K562 (cell line): Measurements from ENCODE around the gene SIGLEC5. TPM values are rescaled to one million over a fixed set of nuclear protein-coding genes. Genes with fewer than 3 reads are reported as not detected.

Experiments used
- CTBP1 ChIP-seq: fragments of 450-650 bp; IDR thresholded peaks from 2 replicates; pipeline ENCODE4 v1.6.1; 2016; ENCODE audit warnings: borderline replicate concordance
- ELF1 ChIP-seq: fragments of 200-800 bp; sonication (Bioruptor generic); IDR thresholded peaks from 2 replicates; pipeline ENCODE4 v1.6.1; 2016; ENCODE audit warnings: missing genetic modification characterization, missing compliant biosample characterization
- NCOA1 ChIP-seq: fragments of 450-650 bp; IDR thresholded peaks from 2 replicates; pipeline ENCODE4 v1.6.1; 2016; ENCODE audit warnings: low read depth
- PBX2 ChIP-seq, 2 experiments: IDR thresholded peaks in 1 of 2; conservative IDR thresholded peaks in 1 of 2; 2 replicates each; pipeline ENCODE4 v1.6.1; 2016; ENCODE audit warnings: low read depth in 2 of 2, mild to moderate bottlenecking in 1 of 2, missing compliant biosample characterization in 1 of 2, missing genetic modification characterization in 1 of 2, moderate library complexity in 1 of 2
- PHF8 ChIP-seq: fragments of 200-600 bp; sonication (generic); IDR thresholded peaks from 2 replicates; pipeline ENCODE4 v1.6.1; 2012; ENCODE audit warnings: mixed run types, mild to moderate bottlenecking, inconsistent platforms, low read length, moderate library complexity, borderline replicate concordance
- RBFOX2 ChIP-seq: fragments of 200-400 bp; formaldehyde crosslinking; IDR thresholded peaks from 2 replicates; pipeline ENCODE4 v1.6.1; 2017; ENCODE audit warnings: low read depth, mild to moderate bottlenecking, low read length, moderate library complexity
- SETDB1 ChIP-seq: IDR thresholded peaks from one replicate; pipeline ENCODE4 v1.6.1; 2012; ENCODE audit warnings: low read length, control low read depth, inconsistent platforms
- ZNF407 ChIP-seq: fragments of 450-650 bp; IDR thresholded peaks from 2 replicates; pipeline ENCODE4 v1.6.1; 2016; ENCODE audit warnings: low read depth
- ZNF41 ChIP-seq: fragments of 250-450 bp; sonication (Bioruptor Pico); conservative IDR thresholded peaks from 2 replicates; pipeline ENCODE4 v1.4.0; 2020; ENCODE audit warnings: mild to moderate bottlenecking
- polyA plus RNA-seq, 8 experiments: library from polyadenylated mRNA; depleted of rRNA in 4 of 8; stranded (reverse) in 5 of 8; unstranded in 3 of 8; fragments of >200 nt; fragmentation: Nextera tagmentation in 2 of 8; fragmentation: Illumina TruSeq in 1 of 8; extraction: Ambion mirVana in 2 of 8; extraction: Trizol in 1 of 8; gene quantifications; 2 replicates each; pipeline versions ENCODE4 v1.2.1 to v1.2.3, GENCODE V29; 2011 to 2014; ENCODE audit warnings: inconsistent platforms in 1 of 8, missing spikeins in 1 of 8
- total RNA-seq, 7 experiments: library from RNA; depleted of rRNA in 6 of 7; stranded (reverse); fragments of >200 nt in 6 of 7; fragmentation: Illumina TruSeq in 2 of 7; extraction: Trizol in 2 of 7; gene quantifications; 2 replicates each; pipeline versions ENCODE4 v1.2.1 to v1.2.3, GENCODE V29; 2011 to 2021; ENCODE audit warnings: low replicate concordance in 1 of 7
- TF ChIP-seq, protein P1 (sequence below): sonication (generic); formaldehyde crosslinking; IDR thresholded peaks from 2 replicates; pipeline ENCODE4 v1.8.1; 2023; ENCODE audit warnings: missing genetic modification reagents, mild to moderate bottlenecking, borderline replicate concordance

The SIGLEC5 gene
- total and polyA plus RNA-seq, 9 of the 15 experiments (the other 6 are each of a cell fraction or from before 2014, with no cell fraction given), result 0.14 TPM; not detected in 8

DNA sequence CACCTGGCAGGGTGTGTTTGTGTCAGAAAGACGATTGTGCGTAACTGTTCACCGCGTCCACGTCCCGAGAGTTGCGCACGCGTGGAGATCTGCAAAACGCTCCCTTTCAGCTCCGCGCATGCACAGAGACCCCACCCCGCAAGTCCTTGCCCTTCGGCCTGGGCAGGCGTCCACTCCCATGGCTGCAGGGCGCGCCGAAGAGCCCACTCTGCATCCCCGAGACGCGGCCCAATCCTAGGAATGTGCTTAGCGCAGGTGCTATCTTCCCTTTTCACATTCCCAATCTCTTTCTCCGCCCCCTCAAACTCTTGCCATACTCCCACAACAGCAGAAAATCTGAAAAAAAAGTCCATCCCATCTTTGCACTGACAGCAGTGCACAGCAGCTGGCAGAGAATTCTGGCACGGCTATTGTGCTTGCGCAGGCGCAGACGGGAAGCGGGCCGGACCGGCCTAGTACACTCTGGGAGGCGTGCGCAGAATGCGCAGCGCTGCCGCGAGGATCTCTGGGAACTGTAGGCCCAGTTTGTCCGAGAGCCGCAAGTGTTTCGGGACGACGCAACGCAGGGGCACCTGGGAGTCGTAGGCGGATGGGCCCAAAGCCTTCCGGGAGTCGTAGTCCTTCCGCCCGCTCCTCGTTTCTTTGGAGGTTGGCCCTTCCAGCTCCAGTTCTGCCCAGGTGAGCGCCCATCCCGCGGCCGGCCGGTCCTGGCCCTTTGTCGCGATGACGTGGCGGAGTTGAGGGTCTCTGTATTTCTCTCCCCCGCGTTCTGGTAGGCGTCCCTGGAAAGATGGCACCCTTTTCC, 36.0 kb downstream of the SIGLEC5 start (continued):
- TF ChIP-seq, protein P1, sequence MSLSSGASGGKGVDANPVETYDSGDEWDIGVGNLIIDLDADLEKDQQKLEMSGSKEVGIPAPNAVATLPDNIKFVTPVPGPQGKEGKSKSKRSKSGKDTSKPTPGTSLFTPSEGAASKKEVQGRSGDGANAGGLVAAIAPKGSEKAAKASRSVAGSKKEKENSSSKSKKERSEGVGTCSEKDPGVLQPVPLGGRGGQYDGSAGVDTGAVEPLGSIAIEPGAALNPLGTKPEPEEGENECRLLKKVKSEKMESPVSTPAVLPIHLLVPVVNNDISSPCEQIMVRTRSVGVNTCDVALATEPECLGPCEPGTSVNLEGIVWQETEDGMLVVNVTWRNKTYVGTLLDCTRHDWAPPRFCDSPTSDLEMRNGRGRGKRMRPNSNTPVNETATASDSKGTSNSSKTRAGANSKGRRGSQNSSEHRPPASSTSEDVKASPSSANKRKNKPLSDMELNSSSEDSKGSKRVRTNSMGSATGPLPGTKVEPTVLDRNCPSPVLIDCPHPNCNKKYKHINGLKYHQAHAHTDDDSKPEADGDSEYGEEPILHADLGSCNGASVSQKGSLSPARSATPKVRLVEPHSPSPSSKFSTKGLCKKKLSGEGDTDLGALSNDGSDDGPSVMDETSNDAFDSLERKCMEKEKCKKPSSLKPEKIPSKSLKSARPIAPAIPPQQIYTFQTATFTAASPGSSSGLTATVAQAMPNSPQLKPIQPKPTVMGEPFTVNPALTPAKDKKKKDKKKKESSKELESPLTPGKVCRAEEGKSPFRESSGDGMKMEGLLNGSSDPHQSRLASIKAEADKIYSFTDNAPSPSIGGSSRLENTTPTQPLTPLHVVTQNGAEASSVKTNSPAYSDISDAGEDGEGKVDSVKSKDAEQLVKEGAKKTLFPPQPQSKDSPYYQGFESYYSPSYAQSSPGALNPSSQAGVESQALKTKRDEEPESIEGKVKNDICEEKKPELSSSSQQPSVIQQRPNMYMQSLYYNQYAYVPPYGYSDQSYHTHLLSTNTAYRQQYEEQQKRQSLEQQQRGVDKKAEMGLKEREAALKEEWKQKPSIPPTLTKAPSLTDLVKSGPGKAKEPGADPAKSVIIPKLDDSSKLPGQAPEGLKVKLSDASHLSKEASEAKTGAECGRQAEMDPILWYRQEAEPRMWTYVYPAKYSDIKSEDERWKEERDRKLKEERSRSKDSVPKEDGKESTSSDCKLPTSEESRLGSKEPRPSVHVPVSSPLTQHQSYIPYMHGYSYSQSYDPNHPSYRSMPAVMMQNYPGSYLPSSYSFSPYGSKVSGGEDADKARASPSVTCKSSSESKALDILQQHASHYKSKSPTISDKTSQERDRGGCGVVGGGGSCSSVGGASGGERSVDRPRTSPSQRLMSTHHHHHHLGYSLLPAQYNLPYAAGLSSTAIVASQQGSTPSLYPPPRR (CRISPR knock-in tag), result no peak
- TF ChIP-seq NCOA1 (no peak), ZNF41 (CRISPR knock-in tag) (no peak), CTBP1 (peak; percentile 53), SETDB1 (no peak), PHF8 (peak; percentile 41; the same call in 1 of the 2 replicates), ELF1 (peak; percentile 51; the same call in 1 of the 2 replicates), ZNF407 (no peak), PBX2 (CRISPR knock-in tag; IDR thresholded peaks at IDR 0.05; ENCODE audit: low read depth) (no peak), PBX2 (tag; conservative IDR thresholded peaks at IDR 0.05; ENCODE audit: low read depth) (no peak), RBFOX2 (peak; percentile 77)
